NOMO-1 treated with dmso at 0.1 percent for 144 hours (cell line): ENCODE results near the gene CPED1.
"Not testable (repeated sequence)": the region's sequence is repeated elsewhere in the genome, so short reads cannot be mapped to it uniquely, and the experiment has no call there.

Experiments
- DNase-seq: peaks from one replicate; lab custom pipeline; 2025; ENCODE audit not compliant: unreplicated experiment; lab: John Stamatoyannopoulos, UW

The CPED1 gene

GRCh38 chr7:121212036-121212435, 223.5 kb downstream of the CPED1 start:
- DNase-seq = no peak

- DNase-seq = no peak
Observed at GRCh38 chr7:121214657-121215056, 226.1 kb downstream of the CPED1 start.

GRCh38 chr7:121219026-121219425, 230.5 kb downstream of the CPED1 start:
- no peak for DNase-seq

GRCh38 chr7:121221108-121221507, 232.6 kb downstream of the CPED1 start:
- DNase-seq = not testable (repeated sequence)

- DNase-seq = no peak
Observed at GRCh38 chr7:121228779-121229178, 240.3 kb downstream of the CPED1 start.

GRCh38 chr7:121235201-121235600, 246.7 kb downstream of the CPED1 start:
- no peak for DNase-seq

- no peak for DNase-seq
Observed at GRCh38 chr7:121237601-121238000, 249.1 kb downstream of the CPED1 start.

- DNase-seq = no peak
Observed at GRCh38 chr7:121244120-121244870, 255.8 kb downstream of the CPED1 start.

GRCh38 chr7:121251367-121251766, 262.9 kb downstream of the CPED1 start:
- not testable (repeated sequence) for DNase-seq

GRCh38 chr7:121252523-121253235, 264.2 kb downstream of the CPED1 start:
- not testable (repeated sequence) for DNase-seq

GRCh38 chr7:121259826-121260225, 271.3 kb downstream of the CPED1 start:
- DNase-seq = no peak

- no peak for DNase-seq
Observed at GRCh38 chr7:121261207-121261884, 272.8 kb downstream of the CPED1 start.

GRCh38 chr7:121262221-121262620, 273.7 kb downstream of the CPED1 start:
- no peak for DNase-seq

- no peak for DNase-seq
Observed at GRCh38 chr7:121262969-121263368, 274.5 kb downstream of the CPED1 start.

GRCh38 chr7:121266307-121266894, 277.9 kb downstream of the CPED1 start:
- DNase-seq = no peak

- no peak for DNase-seq
Observed at GRCh38 chr7:121267612-121268011, 279.1 kb downstream of the CPED1 start.

GRCh38 chr7:121269798-121270197, 281.3 kb downstream of the CPED1 start:
- no peak for DNase-seq

- no peak for DNase-seq
Observed at GRCh38 chr7:121271098-121271497, 282.6 kb downstream of the CPED1 start.

GRCh38 chr7:121271916-121272315, 283.4 kb downstream of the CPED1 start:
- DNase-seq = no peak

- no peak for DNase-seq
Observed at GRCh38 chr7:121272676-121273075, 284.2 kb downstream of the CPED1 start.

GRCh38 chr7:121273467-121274167, 285.1 kb downstream of the CPED1 start:
- DNase-seq = no peak
